AG09309 (cell line): ENCODE results near the gene PSMA7.
"Not testable (repeated sequence)": the region's sequence is repeated elsewhere in the genome, so short reads cannot be mapped to it uniquely, and the experiment has no call there.

Source experiments
- DNase-seq: peaks from one replicate; pipeline ENCODE4 v3.0.0-alpha.2; 2010; ENCODE audit warnings: low read depth
- H3K4me3 ChIP-seq: 2 replicates; pipeline ENCODE4 v1.5.1; 2011; ENCODE audit warnings: mild to moderate bottlenecking, low read depth, low read length, moderate library complexity; ENCODE audit not compliant: control insufficient read depth
- TF ChIP-seq, protein P1 (sequence below): IDR thresholded peaks from 2 replicates; pipeline ENCODE4 v1.5.1; 2011; ENCODE audit warnings: mild to moderate bottlenecking, low read depth, low read length, inconsistent platforms; ENCODE audit not compliant: insufficient read depth, control insufficient read depth; ENCODE audit errors: missing control alignments

The PSMA7 gene

DNA sequence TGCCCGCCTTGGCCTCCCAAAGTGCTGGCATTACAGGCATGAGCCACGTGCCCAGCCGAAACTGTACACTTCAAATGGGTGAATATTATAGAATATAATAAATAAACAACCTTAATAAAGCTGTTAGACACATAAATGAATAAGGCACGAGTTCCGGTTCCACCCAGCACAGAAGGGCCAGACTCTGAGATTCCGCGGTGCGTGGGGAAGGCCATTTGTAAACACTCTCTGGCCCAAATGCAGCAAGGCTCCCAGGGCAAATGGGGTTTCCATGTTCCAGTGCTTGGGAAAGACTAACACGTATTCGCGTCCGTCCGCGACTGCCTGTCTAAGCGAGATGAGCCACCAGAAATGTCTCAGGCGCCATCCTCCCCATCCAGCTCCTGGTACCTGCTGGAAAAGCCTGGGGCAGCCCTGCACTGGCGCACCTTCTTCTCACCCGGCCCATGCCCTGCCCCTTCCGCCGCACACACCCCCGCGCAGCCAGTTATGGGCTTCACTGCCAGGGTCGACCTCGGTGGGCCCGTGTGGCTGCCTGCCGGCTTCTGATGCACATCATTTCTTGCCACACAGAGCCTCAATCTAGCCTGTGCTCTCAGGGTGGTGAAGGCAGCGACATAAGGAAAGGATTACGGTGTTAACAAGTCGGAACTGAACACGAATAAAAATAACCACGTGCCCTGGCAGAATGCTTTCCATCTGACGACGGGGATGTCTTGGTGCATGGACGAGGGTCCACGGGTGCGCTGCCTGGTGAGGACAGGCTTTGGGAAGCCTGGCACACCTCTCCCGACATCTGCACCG, 26.4 kb downstream of the PSMA7 start:
- DNase-seq: no peak
- TF ChIP-seq, protein P1, sequence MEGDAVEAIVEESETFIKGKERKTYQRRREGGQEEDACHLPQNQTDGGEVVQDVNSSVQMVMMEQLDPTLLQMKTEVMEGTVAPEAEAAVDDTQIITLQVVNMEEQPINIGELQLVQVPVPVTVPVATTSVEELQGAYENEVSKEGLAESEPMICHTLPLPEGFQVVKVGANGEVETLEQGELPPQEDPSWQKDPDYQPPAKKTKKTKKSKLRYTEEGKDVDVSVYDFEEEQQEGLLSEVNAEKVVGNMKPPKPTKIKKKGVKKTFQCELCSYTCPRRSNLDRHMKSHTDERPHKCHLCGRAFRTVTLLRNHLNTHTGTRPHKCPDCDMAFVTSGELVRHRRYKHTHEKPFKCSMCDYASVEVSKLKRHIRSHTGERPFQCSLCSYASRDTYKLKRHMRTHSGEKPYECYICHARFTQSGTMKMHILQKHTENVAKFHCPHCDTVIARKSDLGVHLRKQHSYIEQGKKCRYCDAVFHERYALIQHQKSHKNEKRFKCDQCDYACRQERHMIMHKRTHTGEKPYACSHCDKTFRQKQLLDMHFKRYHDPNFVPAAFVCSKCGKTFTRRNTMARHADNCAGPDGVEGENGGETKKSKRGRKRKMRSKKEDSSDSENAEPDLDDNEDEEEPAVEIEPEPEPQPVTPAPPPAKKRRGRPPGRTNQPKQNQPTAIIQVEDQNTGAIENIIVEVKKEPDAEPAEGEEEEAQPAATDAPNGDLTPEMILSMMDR: no peak
- H3K4me3 ChIP-seq: no peak overlapping the region

DNA sequence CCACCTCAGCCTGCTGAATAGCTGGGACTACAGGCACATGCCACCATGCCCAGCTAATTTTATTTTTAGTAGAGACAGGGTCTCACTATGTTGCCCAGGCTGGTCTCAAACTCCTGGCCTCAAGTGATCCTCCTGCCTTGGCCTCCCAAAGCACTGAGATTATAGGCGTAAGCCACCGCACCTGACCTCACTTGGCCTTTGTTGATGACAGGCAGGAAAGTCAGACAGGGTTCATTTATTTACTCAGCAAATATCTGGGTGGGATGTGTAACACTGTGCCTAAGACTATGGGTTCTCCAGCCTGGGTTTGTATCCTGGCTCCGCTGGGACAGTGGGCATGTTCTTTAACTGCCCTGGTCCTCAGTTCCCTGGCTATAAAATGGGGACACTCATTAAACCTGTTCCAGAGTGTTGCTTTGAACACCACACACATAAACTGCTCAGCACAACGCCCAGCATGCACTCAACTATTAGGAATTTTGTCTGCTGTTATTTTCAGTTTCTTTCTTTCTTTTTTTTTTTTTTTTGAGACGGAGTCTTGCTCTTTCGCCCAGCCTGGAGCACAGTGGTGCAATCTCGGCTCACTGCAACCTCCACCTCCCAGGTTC, 27.3 kb downstream of the PSMA7 start:
- not testable (repeated sequence) for H3K4me3 ChIP-seq, DNase-seq

DNA sequence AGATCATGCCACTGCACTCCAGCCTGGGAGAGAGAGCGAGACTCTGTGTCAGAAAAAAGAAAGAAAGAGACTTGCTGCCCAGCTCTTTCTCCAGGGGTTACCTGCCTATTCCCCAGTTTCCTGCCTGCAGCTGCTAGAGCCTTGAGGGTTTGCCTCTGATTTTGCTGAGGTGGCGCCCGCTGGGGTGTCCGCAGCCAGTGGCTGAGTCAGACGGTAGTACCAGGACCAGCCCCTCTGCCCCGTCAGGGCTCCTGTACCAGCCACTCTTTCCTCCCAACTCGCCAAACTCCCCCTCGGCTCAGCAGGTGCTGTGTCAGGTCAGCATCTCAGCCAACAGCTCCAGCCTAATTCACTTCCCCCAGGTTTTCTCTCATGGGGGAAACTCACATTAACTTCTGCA, 28.3 kb downstream of the PSMA7 start:
- H3K4me3 ChIP-seq: no peak overlapping the region
- TF ChIP-seq, protein P1: no peak
- DNase-seq: no peak

DNA sequence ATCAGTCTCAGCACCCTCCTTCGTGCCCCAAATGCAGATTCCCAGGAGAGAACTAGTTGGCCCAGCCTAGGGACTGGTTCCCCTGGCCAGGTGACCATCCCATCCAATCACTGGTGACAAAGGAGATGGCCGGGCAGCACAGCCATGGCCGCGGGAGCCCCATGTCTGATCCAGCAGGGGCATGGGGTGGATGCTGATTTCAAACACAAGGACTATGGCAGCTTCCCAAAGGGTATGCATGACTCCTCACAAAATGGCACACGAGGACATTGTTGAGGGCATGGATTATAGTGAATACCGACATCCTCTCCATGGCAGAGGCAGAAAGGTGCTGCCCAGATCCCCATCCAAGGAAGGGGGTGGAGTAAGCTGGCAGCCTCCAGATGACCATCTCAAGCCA, 30.8 kb downstream of the PSMA7 start:
- DNase-seq: no peak
- TF ChIP-seq, protein P1: no peak
- no peak overlapping the region for H3K4me3 ChIP-seq

- no peak for DNase-seq
- H3K4me3 ChIP-seq: no peak overlapping the region
- TF ChIP-seq, protein P1: no peak
Observed at GRCh38 chr20:62111148-62111547, 32.0 kb downstream of the PSMA7 start.

GRCh38 chr20:62105592-62105991, 37.6 kb downstream of the PSMA7 start:
- no peak overlapping the region for H3K4me3 ChIP-seq
- no peak for DNase-seq
- TF ChIP-seq, protein P1: no peak

DNA sequence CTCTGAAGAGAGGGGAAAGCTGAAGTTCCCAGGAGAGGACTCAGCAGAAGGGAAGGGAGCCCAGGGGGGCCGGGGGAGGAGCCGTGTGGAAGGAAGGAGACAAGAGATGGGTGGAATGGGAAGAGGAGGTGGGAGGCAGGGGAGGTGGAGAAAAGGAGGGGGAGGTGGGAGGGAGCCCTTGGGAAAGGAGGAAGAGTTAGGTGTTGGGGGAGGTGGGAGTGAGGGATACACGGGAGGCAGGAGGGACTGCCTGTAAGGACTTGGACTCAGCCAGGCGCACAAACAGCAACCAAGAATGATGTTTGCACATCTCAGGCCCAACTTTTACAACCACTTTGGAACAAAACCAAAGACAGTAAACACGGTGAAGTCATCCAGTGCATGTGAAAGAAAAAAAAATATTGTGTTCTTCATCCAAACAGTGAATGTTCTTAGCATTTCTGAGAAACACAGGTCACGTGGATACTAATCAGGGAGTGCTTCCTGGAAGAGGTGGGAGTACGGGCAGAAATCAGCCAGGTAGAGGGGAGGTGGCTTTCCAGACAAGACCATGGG, 38.3 kb downstream of the PSMA7 start:
- TF ChIP-seq, protein P1: no peak
- no peak for DNase-seq
- H3K4me3 ChIP-seq: no peak overlapping the region
